IMR-90 (cell line): ENCODE results near the gene PRDX5. TPM values are rescaled to one million over a fixed set of nuclear protein-coding genes. Genes with fewer than 3 reads are reported as not detected.

Experiments
- ATAC-seq: fragments of 200-7000 bp; cut with Tn5 transposase; 2 replicates; pipeline ENCODE4 v1.9.1; 2020; ENCODE audit warnings: low read depth, mild to moderate bottlenecking, moderate library complexity
- BruUV-seq: library from RNA; stranded (reverse); fragments of 400-500 nt; replicated peaks from 2 replicates; lab custom pipeline; 2021; lab: Mats Ljungman, UMichigan
- CTCF ChIA-PET: fragments of 300-600 bp; formaldehyde crosslinking; extraction: SDS; loops from one replicate; lab custom pipeline; 2021; ENCODE audit warnings: antibody characterized with exemption; lab: Yijun Ruan, JAX
- POLR2A ChIA-PET: fragments of 300-600 bp; sonication (Branson Sonifier 250); formaldehyde crosslinking; loops from one replicate; lab custom pipeline; 2022; ENCODE audit warnings: antibody characterized with exemption; ENCODE audit not compliant: unreplicated experiment; lab: Charles Lee
- DNase-seq: peaks from one replicate; pipeline ENCODE4 v3.0.0; 2013
- H2AFZ ChIP-seq: replicated peaks from 2 replicates; pipeline ENCODE3; 2013; ENCODE audit warnings: low read length, mild to moderate bottlenecking; ENCODE audit not compliant: poor library complexity
- H2AK5ac ChIP-seq: 2 replicates; pipeline ENCODE4 v1.6.1; 2013; ENCODE audit warnings: low read depth, low read length, inconsistent platforms
- H2AK9ac ChIP-seq: replicated peaks from 2 replicates; pipeline ENCODE3; 2013; ENCODE audit warnings: mild to moderate bottlenecking, low read depth, low read length, moderate library complexity; ENCODE audit not compliant: poor library complexity
- H2BK120ac ChIP-seq: 2 replicates; pipeline ENCODE4 v1.6.1; 2013; ENCODE audit warnings: low read depth, low read length, inconsistent platforms
- H2BK15ac ChIP-seq: 3 replicates; pipeline ENCODE4 v1.6.1; 2013; ENCODE audit warnings: low read depth, low read length, inconsistent platforms
- H2BK20ac ChIP-seq: 2 replicates; pipeline ENCODE4 v1.6.1; 2013; ENCODE audit warnings: low read depth, mild to moderate bottlenecking, inconsistent platforms, low read length, moderate library complexity
- H2BK5ac ChIP-seq: 2 replicates; pipeline ENCODE4 v1.6.1; 2013; ENCODE audit warnings: mild to moderate bottlenecking, low read depth, low read length, inconsistent platforms; ENCODE audit not compliant: poor library complexity, severe bottlenecking
- H3K14ac ChIP-seq: replicated peaks from 2 replicates; pipeline ENCODE4 v1.6.1; 2013; ENCODE audit warnings: low read depth, low read length, inconsistent platforms
- H3K18ac ChIP-seq: 2 replicates; pipeline ENCODE4 v1.6.1; 2013; ENCODE audit warnings: low read depth, low read length, control low read depth
- H3K23ac ChIP-seq: 2 replicates; pipeline ENCODE4 v1.6.1; 2013; ENCODE audit warnings: low read depth, low read length, inconsistent platforms
- H3K27ac ChIP-seq: 2 replicates; pipeline ENCODE4 v1.5.1; 2013; ENCODE audit warnings: mild to moderate bottlenecking, control low read depth, low read length; ENCODE audit not compliant: insufficient read depth
- H3K27me3 ChIP-seq: 2 replicates; pipeline ENCODE4 v1.6.1; 2013; ENCODE audit warnings: low read length; ENCODE audit not compliant: control insufficient read depth, insufficient read depth
- H3K36me3 ChIP-seq: 2 replicates; pipeline ENCODE4 v1.6.1; 2013; ENCODE audit warnings: low read length, mixed read lengths; ENCODE audit not compliant: control insufficient read depth, insufficient read depth
- H3K4ac ChIP-seq: 2 replicates; pipeline ENCODE4 v1.6.1; 2013; ENCODE audit warnings: low read depth, low read length, inconsistent platforms
- H3K4me1 ChIP-seq: 2 replicates; pipeline ENCODE4 v1.6.1; 2013; ENCODE audit warnings: low read length, mixed read lengths; ENCODE audit not compliant: control insufficient read depth, insufficient read depth
- H3K4me2 ChIP-seq: 2 replicates; pipeline ENCODE4 v1.6.1; 2013; ENCODE audit warnings: low read depth, mild to moderate bottlenecking, control low read depth, low read length, moderate library complexity
- H3K4me3 ChIP-seq: 2 replicates; pipeline ENCODE4 v1.5.1; 2013; ENCODE audit warnings: low read depth, mild to moderate bottlenecking, control low read depth, low read length, moderate library complexity; ENCODE audit not compliant: insufficient read depth
- H3K56ac ChIP-seq: 2 replicates; pipeline ENCODE4 v1.6.1; 2013; ENCODE audit warnings: low read length, inconsistent platforms; ENCODE audit not compliant: insufficient read depth; ENCODE audit errors: extremely low read depth
- H3K79me1 ChIP-seq, 2 experiments: 2 replicates each; pipeline ENCODE4 v1.6.1; 2013; ENCODE audit warnings: low read length in 2 of 2, inconsistent platforms in 1 of 2, low read depth in 1 of 2
- H3K9ac ChIP-seq: 2 replicates; pipeline ENCODE4 v1.6.1; 2013; ENCODE audit warnings: low read depth, low read length, control low read depth
- H3K9me1 ChIP-seq: 2 replicates; pipeline ENCODE4 v1.6.1; 2013; ENCODE audit warnings: low read length, inconsistent platforms; ENCODE audit not compliant: insufficient read depth
- H3K9me3 ChIP-seq: 2 replicates; pipeline ENCODE4 v1.6.1; 2013; ENCODE audit warnings: low read length; ENCODE audit not compliant: control insufficient read depth, insufficient read depth
- H4K20me1 ChIP-seq: 2 replicates; pipeline ENCODE4 v1.6.1; 2013; ENCODE audit warnings: low read length, inconsistent platforms; ENCODE audit not compliant: insufficient read depth
- H4K5ac ChIP-seq: 2 replicates; pipeline ENCODE4 v1.6.1; 2013; ENCODE audit warnings: mild to moderate bottlenecking, low read depth, low read length, control low read depth
- H4K8ac ChIP-seq, 2 experiments: 2 replicates each; pipeline ENCODE4 v1.6.1; 2013; ENCODE audit warnings: low read depth in 2 of 2, low read length in 2 of 2, control low read depth in 1 of 2, inconsistent platforms in 1 of 2
- H4K91ac ChIP-seq: 2 replicates; pipeline ENCODE4 v1.6.1; 2013; ENCODE audit warnings: low read depth, low read length, inconsistent platforms; ENCODE audit not compliant: insufficient read depth
- BHLHE40 ChIP-seq: fragments of 150-350 bp; IDR thresholded peaks from 2 replicates; pipeline ENCODE4 v1.6.1; 2016; ENCODE audit warnings: mild to moderate bottlenecking, low read depth, low read length
- CHD1 ChIP-seq: IDR thresholded peaks from 2 replicates; pipeline ENCODE4 v1.6.1; 2012; ENCODE audit warnings: low read depth, low read length, improper control_type of control experiment
- FOS ChIP-seq: fragments of 150-350 bp; IDR thresholded peaks from 2 replicates; pipeline ENCODE4 v1.6.1; 2016; ENCODE audit warnings: low read depth, low read length
- MAZ ChIP-seq: IDR thresholded peaks from 2 replicates; pipeline ENCODE4 v1.6.1; 2012; ENCODE audit warnings: low read depth, mild to moderate bottlenecking, low read length, improper control_type of control experiment, moderate library complexity, borderline replicate concordance
- MXI1 ChIP-seq: IDR thresholded peaks from 2 replicates; pipeline ENCODE4 v1.6.1; 2012; ENCODE audit warnings: low read depth, mild to moderate bottlenecking, low read length, moderate library complexity, borderline replicate concordance
- NFE2L2 ChIP-seq: fragments of 150-350 bp; IDR thresholded peaks from 2 replicates; pipeline ENCODE4 v1.6.1; 2016; ENCODE audit warnings: low read depth, mild to moderate bottlenecking, low read length
- RAD21 ChIP-seq: IDR thresholded peaks from 2 replicates; pipeline ENCODE4 v1.6.1; 2012; ENCODE audit warnings: low read length, improper control_type of control experiment
- RCOR1 ChIP-seq: IDR thresholded peaks from 2 replicates; pipeline ENCODE4 v1.6.1; 2012; ENCODE audit warnings: mild to moderate bottlenecking, low read length, improper control_type of control experiment; ENCODE audit not compliant: insufficient replicate concordance
- RFX5 ChIP-seq: IDR thresholded peaks from 2 replicates; pipeline ENCODE4 v1.8.0; 2012; ENCODE audit warnings: low read depth, mild to moderate bottlenecking, low read length, moderate library complexity
- SMC3 ChIP-seq: fragments of 150-350 bp; IDR thresholded peaks from 2 replicates; pipeline ENCODE4 v1.6.1; 2016; ENCODE audit warnings: low read depth, mild to moderate bottlenecking, antibody characterized with exemption, low read length, moderate library complexity
- WGBS, 2 experiments: methylation state at CpG; one replicate each; pipeline versions ENCODE4 v1.1.5 to v1.1.7; 2013; ENCODE audit warnings: missing lambda C conversion rate in 2 of 2; ENCODE audit not compliant: insufficient read length in 1 of 2; ENCODE audit errors: extremely low coverage in 2 of 2; 5-methylcytosine and 5-hydroxymethylcytosine counted together
- dilution Hi-C: fragments of 300-500 bp; cut with HindIII; formaldehyde crosslinking; loops from one replicate; pipeline ENCODE4 v1.14.3; 2018; ENCODE audit warnings: low sequenced_read_pairs; ENCODE audit not compliant: unreplicated experiment
- in situ Hi-C: fragments of 300-500 bp; cut with MboI; formaldehyde crosslinking; loops from 3 replicates; pipeline ENCODE4 v1.14.3; 2019; ENCODE audit warnings: low sequenced_read_pairs, inconsistent platforms, mixed read lengths
- intact Hi-C: fragments of 100-400 bp; cut with micrococcal nuclease; formaldehyde crosslinking; loops from 2 replicates; pipeline ENCODE4 v1.10.0; 2022
- polyA plus RNA-seq, 3 experiments: library from polyadenylated mRNA; depleted of rRNA; stranded (reverse); fragments of >200 nt; gene quantifications; 2 replicates each; pipeline ENCODE4 v1.2.3, GENCODE V29; 2012; ENCODE audit warnings: low replicate concordance in 1 of 3
- total RNA-seq: library from RNA; depleted of rRNA; stranded (reverse); fragments of >200 nt; gene quantifications from 2 replicates; pipeline ENCODE4 v1.2.3, GENCODE V29; 2012
- TF ChIP-seq, protein P1 (sequence below): fragments of 150-350 bp; IDR thresholded peaks from 2 replicates; pipeline ENCODE4 v1.6.1; 2017; ENCODE audit warnings: mild to moderate bottlenecking, antibody characterized with exemption, low read length, low read depth
- TF ChIP-seq, protein P2 (sequence below): fragments of 150-350 bp; IDR thresholded peaks from 2 replicates; pipeline ENCODE4 v1.6.1; 2016; ENCODE audit warnings: low read depth, mild to moderate bottlenecking, low read length, moderate library complexity, borderline replicate concordance
- TF ChIP-seq, protein P3 (sequence below): conservative IDR thresholded peaks from 2 replicates; pipeline ENCODE4 v1.5.1; 2012; ENCODE audit warnings: mild to moderate bottlenecking, low read depth, low read length, improper control_type of control experiment

The PRDX5 gene
- total and polyA plus RNA-seq, 2 of the 4 experiments (the other 2 are of a cell fraction), result 120 to 292 TPM

DNA sequence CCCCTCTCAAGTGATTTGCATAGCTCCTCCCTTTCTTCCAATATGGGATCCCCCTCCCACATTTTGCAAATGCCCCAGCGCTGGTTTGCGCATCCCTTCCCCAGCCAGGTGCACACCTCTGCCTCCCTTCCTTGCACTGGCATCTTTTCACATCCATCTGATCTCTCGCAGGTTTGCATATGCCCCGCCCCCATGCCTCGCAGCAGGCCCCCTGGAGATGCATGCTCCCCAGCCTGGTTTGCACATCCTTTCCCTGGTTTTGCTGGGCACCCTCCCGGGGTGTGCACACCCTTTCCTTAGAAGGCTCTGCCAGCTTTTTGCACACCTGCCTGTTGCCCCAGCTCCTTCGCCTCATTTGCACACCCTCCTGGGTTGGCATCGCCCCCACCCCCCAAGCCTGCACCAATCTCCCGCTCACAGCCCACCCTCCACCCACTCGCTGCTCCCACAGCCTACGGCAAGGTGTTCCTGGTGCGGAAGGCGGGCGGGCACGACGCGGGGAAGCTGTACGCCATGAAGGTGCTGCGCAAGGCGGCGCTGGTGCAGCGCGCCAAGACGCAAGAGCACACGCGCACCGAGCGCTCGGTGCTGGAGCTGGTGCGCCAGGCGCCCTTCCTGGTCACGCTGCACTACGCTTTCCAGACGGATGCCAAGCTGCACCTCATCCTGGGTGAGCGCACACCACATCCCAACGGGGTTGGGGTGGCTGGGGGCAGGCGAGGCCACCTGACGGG, 42.0 kb downstream of the PRDX5 start (continued):
- TF ChIP-seq, protein P1, sequence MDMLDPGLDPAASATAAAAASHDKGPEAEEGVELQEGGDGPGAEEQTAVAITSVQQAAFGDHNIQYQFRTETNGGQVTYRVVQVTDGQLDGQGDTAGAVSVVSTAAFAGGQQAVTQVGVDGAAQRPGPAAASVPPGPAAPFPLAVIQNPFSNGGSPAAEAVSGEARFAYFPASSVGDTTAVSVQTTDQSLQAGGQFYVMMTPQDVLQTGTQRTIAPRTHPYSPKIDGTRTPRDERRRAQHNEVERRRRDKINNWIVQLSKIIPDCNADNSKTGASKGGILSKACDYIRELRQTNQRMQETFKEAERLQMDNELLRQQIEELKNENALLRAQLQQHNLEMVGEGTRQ, result no peak

DNA sequence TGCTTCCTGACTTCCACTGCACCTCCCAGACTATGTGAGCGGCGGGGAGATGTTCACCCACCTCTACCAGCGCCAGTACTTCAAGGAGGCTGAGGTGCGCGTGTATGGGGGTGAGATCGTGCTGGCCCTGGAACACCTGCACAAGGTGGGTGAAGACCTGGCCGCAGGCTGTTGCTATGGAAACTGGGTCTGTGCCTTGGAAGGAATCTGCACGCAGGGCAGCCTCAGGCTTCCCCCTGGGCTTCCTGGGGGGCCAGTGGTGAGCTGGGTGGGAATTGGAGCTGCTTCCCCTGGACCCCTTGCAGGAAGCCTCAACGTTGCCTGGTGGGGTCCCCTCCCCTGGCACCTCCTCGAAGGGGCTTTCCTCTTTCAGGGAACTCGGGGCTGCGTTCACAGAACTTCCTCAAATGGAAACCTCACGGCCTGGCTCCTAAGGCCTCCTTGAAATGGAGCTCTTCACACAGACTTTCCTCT, 42.6 kb downstream of the PRDX5 start:
- Histone ChIP-seq H3K27me3 (no peaks in the 10 kb centered on the region), H4K8ac (no peak overlapping the region), H3K4me3 (no peak overlapping the region), H3K36me3 (peaks cover 32% of the 10 kb centered on the region), H4K91ac (no peak overlapping the region), H3K4ac (no peak overlapping the region), H2BK5ac (no peak overlapping the region), H3K4me1 (peaks cover 21% of the 10 kb centered on the region), H3K27ac (no peak overlapping the region), H3K9ac (no peak overlapping the region), H3K4me2 (no peak overlapping the region), H2BK15ac (no peak overlapping the region), H3K79me1 (peaks cover 6 to 69% of the 10 kb centered on the region in 2 experiments), H3K14ac (no peak overlapping the region), H2BK120ac (no peak overlapping the region), H3K9me1 (peaks cover 14% of the 10 kb centered on the region), H3K23ac (no peak overlapping the region), H4K5ac (no peak overlapping the region), H3K56ac (no peak overlapping the region), H4K20me1 (no peaks in the 10 kb centered on the region), H3K18ac (no peak overlapping the region), H2AK5ac (no peak overlapping the region), H2AFZ (no peak overlapping the region), H2BK20ac (no peak overlapping the region), H3K9me3 (no peaks in the 10 kb centered on the region), H2AK9ac (peak overlapping the region; percentile 76)
- intact Hi-C loops (no loop called here), dilution Hi-C loops (no loop called here), in situ Hi-C loops (no loop called here)
- ATAC-seq (no peak), DNase-seq (no peak)
- no TSS peak for BruUV-seq
- ChIA-PET CTCF (no interaction called here), POLR2A (no interaction called here)
- WGBS, 2 experiments, result 100% methylated on average over 2 of the region's 13 CpGs; no CpG with 5 or more reads in 1 of the 2 experiments
- TF ChIP-seq, protein P2, sequence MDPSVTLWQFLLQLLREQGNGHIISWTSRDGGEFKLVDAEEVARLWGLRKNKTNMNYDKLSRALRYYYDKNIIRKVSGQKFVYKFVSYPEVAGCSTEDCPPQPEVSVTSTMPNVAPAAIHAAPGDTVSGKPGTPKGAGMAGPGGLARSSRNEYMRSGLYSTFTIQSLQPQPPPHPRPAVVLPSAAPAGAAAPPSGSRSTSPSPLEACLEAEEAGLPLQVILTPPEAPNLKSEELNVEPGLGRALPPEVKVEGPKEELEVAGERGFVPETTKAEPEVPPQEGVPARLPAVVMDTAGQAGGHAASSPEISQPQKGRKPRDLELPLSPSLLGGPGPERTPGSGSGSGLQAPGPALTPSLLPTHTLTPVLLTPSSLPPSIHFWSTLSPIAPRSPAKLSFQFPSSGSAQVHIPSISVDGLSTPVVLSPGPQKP, result no peak
- TF ChIP-seq MAZ (no peak), RAD21 (no peak), RCOR1 (no peak), RFX5 (no peak), SMC3 (no peak), NFE2L2 (no peak), BHLHE40 (no peak), MXI1 (no peak), CHD1 (no peak), FOS (no peak)
- TF ChIP-seq, protein P3, sequence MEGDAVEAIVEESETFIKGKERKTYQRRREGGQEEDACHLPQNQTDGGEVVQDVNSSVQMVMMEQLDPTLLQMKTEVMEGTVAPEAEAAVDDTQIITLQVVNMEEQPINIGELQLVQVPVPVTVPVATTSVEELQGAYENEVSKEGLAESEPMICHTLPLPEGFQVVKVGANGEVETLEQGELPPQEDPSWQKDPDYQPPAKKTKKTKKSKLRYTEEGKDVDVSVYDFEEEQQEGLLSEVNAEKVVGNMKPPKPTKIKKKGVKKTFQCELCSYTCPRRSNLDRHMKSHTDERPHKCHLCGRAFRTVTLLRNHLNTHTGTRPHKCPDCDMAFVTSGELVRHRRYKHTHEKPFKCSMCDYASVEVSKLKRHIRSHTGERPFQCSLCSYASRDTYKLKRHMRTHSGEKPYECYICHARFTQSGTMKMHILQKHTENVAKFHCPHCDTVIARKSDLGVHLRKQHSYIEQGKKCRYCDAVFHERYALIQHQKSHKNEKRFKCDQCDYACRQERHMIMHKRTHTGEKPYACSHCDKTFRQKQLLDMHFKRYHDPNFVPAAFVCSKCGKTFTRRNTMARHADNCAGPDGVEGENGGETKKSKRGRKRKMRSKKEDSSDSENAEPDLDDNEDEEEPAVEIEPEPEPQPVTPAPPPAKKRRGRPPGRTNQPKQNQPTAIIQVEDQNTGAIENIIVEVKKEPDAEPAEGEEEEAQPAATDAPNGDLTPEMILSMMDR, result no peak
